SW 1271 (cell line): Measurements from ENCODE around the gene ZBED2.
"Not testable (repeated sequence)": the region's sequence is repeated elsewhere in the genome, so short reads cannot be mapped to it uniquely, and the experiment has no call there.

ENCODE experiments used
- DNase-seq, 2 experiments: peaks; one replicate each; lab custom pipeline; 2025; lab: John Stamatoyannopoulos, UW

Gene ZBED2

DNA sequence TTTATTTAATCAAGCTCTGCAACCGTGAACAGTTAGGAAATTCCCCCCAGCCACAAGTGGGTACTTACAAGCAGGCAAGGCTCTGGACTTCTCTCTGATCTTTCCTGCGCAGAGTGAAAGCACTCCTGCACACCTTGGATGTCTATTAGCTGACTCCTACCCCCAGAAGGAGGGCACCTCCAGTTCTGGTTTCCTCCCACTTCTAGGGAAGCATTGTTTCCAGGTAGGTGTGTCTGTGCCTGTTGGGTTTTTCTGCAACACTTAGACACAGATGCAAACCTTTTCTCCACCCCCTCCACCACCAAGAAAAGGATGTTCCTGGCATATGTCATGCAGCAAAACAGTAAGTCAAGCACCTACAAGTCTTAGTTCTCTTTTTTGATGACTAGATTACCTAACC is at the start of gene ZBED2:
Gene ZBED2 (minus strand): TSS at position 115 of the 400 bp plus-strand sequence. CDS start 1,145 bp downstream, outside the sequence.
- no peak for DNase-seq

DNA sequence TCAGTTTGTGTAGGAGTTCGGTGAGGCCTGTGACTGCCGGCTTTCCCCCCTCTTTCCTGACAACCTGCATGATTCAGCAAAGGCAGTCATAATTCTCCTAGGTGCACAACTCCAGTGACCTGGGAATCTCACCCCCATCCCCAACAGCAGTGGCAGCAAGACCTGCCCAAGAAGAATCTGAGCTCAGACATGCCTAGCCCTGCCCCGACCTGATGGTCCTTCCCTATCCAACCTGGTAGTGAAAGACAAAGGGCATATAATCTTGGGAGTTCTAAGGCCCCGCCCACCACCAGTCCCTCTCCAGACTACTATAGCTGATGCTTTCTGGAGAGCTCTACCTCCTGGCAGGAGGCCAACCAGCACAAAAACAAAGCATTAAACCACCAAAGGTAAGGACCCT is 44.2 kb upstream of the ZBED2 start:
- DNase-seq: no peak

- DNase-seq: no peak
These were observed 41.3 kb upstream of the ZBED2 start for GRCh38 chr3:111636366-111636885.

GRCh38 chr3:111635403-111635802 is 40.3 kb upstream of the ZBED2 start:
- no peak for DNase-seq

GRCh38 chr3:111630638-111631037 is 35.5 kb upstream of the ZBED2 start:
- not testable (repeated sequence) for DNase-seq

GRCh38 chr3:111629018-111629417 is 33.9 kb upstream of the ZBED2 start:
- DNase-seq: not testable (repeated sequence)

- DNase-seq: no peak
These were observed 31.9 kb upstream of the ZBED2 start for GRCh38 chr3:111627092-111627491.

DNA sequence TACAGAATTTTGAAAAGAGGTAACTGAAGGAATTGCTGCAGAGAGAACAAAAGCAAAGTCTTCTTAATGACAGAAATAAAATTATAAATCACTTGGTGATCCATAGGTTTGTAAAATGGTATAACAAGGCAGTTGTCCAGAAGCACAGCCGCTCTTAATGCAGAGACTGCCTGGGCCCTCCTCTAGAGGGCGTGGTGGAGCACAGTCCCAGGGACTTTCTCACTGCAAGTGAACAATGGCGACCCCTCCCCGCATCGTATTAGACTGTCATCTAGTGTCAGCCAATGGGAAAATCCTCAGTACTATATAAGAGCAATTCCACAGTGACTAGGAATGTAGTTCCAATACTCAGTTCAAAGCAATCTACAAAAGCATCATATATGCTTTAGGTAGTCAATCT is 26.4 kb upstream of the ZBED2 start:
- peak in 1 of 2 experiments; percentile 26 for DNase-seq

- no peak for DNase-seq
These were observed 24.7 kb upstream of the ZBED2 start for GRCh38 chr3:111619833-111620232.

DNA sequence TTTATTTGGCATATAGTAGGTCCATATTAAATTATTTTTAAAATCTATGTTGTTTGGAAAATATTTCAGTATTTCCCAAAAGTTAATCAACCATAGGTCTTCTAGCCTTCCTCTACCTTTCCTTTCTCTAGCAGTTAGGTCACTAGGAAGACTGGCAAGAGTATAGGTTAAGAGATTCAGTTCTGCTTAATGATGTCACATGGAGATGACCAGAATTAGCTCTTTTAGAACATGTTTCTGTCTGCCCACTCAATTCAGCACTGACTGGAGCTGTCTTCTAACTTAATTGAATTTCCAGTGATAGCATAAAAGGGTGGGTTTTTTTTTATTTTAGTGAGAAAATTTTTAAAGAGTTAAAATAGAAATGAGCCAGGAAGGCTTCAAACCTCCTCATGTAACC is 23.8 kb upstream of the ZBED2 start:
- DNase-seq: no peak

DNA sequence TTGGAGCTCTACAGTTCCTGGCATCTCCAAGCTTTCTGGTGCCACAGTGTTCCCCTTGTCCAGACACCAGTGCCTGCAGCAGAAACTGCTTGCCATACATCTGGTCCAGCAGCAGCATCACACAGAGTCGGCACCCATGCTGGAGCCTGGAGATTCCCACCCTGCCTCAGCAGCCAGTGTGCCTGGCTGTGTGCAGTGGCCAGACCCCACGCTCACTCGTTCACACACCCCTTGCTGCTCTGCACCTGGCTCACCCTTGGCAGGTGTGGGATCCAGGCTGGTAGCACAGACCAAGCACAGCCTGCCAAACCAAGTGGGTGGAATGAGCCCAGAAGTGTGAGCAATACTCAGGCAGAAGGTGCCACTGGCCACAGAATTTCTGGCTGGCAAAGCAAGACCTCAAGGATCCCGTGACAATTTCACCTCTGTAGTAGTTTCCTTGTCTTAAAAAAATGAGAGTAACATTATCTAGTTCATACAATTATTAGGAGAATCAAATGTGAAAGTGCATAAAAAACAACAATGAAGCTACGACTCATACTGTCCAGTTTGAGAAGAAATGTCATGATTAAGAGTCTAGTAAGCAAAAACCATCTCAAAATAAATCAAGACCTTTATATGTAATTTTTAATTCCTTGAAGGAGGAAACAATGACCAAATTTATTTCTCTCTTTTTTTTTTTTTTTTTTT is 22.9 kb upstream of the ZBED2 start:
- DNase-seq: no peak

GRCh38 chr3:111617406-111617805 is 22.3 kb upstream of the ZBED2 start:
- no peak for DNase-seq

DNA sequence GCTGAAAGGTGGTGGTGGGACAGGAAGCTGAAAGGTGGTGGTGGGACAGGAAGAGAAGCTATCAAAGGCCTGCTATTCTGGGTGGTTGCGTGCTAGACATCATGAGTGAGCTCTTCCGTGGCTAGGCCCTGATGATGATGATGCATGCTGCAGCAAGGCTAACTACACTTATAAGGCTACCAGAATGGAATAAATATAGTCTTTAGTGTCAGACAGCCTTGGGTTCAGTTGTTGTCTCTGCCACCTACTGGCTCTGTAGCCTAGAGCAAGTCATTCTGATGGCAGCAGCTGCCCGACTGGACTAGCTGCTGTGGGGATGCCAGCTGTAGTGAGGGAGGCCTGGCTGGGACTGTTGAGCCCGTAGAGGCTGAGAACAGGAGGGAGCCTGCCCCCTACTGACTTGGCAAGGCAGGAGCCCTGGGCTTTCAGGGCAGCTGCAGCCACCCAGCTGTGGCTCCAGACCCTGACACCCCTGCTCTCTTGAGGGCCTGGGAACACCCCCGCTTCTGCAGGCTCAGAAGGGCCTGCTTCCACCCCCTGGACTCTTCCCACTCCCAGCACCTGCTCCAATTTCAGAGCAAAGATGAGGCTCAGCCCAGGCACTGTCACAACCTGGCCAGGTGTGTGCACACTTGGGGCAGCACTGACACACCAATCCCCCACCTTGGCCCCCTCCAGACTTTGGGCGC is 21.4 kb upstream of the ZBED2 start:
- no peak for DNase-seq

DNA sequence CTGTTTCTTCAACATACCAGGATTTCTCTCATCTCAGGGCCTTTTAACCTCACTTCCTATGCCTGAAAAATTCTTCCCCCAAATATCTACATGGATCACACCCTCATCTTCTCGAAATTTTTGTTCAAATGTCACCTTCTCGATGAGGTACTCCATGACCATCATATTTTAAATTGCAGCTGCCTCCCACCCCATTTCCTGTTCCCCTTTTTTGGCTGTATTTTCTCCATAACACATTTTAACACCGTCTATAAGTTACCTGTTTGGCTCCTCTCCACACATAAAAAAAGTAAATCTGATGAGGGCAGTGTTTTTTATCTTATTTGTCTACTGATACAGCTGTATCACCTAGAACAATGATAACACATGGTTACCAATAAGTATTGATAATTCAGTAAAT is 20.7 kb upstream of the ZBED2 start:
- no peak for DNase-seq

GRCh38 chr3:111613294-111613693 is 18.1 kb upstream of the ZBED2 start:
- no peak for DNase-seq

GRCh38 chr3:111610612-111611054 is 15.5 kb upstream of the ZBED2 start:
- DNase-seq: no peak

DNA sequence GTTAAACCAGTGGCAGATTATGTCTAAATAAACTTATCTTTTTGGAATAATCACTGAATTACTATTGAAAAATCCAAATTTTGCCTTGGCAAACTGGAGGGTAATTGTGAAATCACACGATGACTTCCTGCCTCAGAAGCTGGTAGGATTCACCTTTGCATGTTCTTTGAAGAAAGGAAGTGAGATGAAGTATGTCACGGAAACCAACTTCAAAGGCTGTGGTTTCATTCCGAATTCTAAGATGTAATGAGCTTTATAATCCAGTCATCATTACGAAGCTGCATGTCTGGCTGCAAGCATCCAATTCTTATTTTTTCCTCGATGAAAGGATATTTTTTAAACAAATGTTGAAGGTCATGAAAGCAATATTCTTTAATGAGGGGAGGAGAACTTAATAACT is 15.0 kb upstream of the ZBED2 start:
- DNase-seq: no peak

- DNase-seq: no peak
These were observed 14.6 kb upstream of the ZBED2 start for GRCh38 chr3:111609700-111610099.

DNA sequence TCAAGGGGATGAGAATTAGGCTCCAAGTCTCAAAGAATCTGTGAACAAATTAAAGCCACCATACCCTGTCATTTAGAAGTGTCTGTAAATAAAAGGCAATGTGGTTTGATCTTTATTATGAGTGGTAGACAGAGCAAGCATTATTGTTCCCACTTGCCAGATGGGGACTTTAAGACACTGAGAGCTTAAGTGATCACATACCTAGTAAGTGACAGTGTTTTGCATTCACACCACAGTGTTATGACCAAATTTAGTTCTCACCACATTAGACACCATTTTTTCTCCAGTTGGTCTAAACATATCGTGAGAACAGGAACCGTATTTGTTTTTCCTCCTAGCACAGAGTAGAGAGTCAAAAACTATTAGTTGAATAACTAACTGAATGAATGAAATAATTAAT is 13.2 kb upstream of the ZBED2 start:
- no peak for DNase-seq

DNA sequence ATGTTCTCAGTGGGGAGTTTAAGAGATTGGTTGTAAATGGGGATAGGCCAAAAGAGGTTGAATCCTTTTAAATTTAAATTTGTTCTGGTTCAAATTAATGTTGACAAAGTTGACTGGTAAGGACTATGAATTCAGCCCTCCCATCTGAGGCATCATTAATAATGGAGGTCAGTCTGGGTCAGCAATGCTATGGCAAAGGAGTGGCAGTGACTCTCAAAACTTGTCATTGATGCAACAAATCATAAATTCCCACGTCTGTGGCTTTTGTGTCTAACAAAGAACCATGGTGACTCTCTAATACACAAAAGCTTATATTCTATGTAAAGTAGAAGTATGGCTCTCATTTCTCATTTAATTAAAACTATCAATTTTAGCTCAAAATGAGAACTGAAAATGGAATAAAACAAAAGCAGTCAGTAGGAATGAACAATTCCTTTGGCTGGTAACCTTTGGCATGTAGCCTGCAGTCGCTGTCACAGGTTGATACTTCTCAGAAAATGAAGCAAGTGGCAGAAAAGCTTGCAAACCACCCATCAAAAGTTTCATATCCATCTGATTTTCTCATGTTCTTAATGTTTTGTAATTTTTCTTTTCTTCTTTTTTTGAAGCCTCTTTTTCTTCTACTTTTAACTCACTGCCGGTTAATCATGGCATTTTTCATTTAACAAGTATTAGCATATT is 12.2 kb upstream of the ZBED2 start:
- DNase-seq: no peak

GRCh38 chr3:111605493-111605892 is 10.3 kb upstream of the ZBED2 start:
- no peak for DNase-seq

- no peak for DNase-seq
These were observed 9.9 kb upstream of the ZBED2 start for GRCh38 chr3:111605018-111605417.

- DNase-seq: no peak
These were observed 9.0 kb upstream of the ZBED2 start for GRCh38 chr3:111604119-111604518.
